HG03442 (cell line): Measurements from ENCODE around the gene SPRED3.
"Not testable (repeated sequence)": the region's sequence is repeated elsewhere in the genome, so short reads cannot be mapped to it uniquely, and the experiment has no call there.

ENCODE experiments used
- ATAC-seq: cut with Tn5 transposase; IDR thresholded peaks from one replicate; pipeline ENCODE4 v1.9.1; 2021; ENCODE audit warnings: mild to moderate bottlenecking, moderate library complexity; ENCODE audit not compliant: unreplicated experiment

Gene SPRED3, protein sequence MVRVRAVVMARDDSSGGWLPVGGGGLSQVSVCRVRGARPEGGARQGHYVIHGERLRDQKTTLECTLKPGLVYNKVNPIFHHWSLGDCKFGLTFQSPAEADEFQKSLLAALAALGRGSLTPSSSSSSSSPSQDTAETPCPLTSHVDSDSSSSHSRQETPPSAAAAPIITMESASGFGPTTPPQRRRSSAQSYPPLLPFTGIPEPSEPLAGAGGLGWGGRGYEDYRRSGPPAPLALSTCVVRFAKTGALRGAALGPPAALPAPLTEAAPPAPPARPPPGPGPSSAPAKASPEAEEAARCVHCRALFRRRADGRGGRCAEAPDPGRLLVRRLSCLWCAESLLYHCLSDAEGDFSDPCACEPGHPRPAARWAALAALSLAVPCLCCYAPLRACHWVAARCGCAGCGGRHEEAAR

DNA sequence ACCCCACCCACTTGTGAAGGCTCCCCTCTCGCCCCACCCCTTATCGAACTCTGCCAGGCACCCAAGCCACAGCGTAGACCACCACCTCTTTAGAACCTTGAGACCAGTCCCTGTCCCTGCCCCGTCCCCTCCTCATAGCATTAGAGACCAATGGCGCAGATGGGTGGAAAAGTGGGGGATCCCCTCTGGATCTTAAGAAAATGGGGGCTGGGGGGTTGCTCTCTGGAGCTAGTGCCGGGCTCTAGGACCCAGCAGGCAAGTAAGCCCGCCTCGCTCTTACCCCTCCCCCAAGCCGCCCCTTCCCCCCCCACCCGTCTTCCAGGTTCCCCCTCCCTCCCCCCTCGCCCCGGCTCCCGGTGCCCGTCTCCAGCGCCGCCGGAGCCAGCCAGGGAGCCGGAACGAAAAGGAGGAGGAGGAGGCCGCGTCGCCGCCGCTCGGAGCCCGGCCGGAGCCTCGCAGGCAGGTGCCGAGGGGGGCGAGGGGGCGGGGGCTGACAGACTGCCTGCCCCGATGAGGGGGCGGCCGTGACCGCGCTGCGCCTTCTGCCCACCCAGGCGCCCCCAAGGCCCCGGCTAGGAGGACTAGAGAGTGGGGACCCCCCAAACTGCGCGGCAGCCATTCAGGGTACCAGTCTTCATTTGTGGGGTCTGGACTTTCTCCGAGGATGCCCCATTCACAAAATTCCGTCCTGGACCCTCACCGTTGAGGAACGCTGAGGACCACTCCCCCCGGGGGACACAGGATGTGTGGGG lies at the start of gene SPRED3:
Gene SPRED3, plus strand, starts transcription at position 349 of the 752 bp plus-strand sequence. CDS start 1,606 bp downstream, outside the sequence.
- no peak for ATAC-seq

DNA sequence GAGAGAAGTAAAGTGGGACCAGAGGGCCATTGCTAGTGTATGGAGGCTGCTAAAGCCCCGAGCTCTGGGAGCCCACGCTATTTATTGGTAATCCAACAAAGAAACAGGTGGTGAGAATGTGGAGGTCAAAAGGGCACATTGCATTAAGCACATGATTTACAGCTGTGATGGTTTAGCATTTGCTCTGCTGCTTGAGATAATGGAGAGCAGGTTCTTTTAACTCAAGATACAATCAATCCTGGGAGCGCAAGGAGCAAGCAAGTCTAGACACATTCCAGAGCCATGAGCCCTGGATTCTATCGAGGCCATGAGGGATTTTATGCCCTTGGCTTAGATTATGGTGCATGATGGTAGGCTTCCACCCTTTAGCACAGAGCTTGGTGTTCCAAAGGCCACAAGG lies 49.5 kb upstream of the SPRED3 start:
- ATAC-seq, result not testable (repeated sequence)

DNA sequence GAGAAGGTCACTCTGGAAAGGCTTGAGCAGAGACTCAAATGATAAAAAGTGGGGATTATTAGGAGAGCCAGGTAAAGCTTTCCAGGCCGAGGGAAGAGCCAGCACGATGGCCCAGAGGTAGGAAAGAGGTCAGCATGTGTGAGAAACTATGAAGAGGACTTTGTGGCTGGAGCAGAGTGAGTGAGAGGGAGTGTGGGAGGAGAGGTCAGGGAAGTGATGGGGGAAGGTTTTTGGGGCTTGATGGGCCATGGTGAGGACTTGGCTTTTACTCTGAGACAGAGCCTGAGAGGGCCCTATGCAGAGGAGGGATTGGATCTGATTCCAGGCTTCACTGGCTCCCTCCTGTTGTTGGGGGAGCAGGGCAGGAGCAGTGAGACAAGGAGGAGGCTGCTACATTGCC lies 47.6 kb upstream of the SPRED3 start:
- no peak for ATAC-seq

DNA sequence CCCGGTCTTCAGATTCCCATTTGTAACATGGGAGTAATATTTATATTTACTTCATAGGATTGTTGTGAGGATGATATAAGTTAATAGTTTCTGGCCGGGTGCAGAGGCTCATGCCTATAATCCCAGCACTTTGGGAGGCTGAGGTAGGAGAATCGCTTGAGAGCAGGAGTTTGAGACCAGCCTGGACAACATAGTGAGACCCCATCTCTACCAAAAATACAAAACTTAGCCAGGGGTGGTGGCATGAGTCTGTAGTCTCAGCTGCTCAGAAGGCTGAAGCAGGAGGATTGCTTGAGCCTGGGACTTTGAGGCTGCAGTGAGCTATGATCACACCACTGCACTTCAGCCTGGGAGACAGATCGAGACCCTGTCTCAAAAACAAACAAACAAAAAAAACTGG lies 41.7 kb upstream of the SPRED3 start:
- no peak for ATAC-seq

DNA sequence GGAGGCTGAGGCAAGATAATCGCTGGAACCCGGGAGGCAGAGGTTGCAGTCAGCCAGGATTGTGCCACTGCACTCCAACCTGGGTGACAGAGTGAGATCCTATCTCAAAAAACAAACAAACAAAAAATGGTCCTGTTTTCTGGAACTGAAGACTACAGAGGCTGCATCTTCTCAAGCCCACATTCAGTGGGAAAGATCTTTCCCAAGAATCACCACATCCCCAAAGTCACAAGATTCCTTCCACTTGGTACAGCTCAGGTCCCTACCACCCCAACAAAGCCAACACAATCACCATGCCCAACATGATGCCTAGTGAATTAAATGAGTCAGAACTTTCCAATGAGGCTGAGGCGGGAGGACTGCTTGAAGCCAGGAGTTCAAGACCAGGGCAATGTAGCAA lies 37.6 kb upstream of the SPRED3 start:
- ATAC-seq, result no peak

DNA sequence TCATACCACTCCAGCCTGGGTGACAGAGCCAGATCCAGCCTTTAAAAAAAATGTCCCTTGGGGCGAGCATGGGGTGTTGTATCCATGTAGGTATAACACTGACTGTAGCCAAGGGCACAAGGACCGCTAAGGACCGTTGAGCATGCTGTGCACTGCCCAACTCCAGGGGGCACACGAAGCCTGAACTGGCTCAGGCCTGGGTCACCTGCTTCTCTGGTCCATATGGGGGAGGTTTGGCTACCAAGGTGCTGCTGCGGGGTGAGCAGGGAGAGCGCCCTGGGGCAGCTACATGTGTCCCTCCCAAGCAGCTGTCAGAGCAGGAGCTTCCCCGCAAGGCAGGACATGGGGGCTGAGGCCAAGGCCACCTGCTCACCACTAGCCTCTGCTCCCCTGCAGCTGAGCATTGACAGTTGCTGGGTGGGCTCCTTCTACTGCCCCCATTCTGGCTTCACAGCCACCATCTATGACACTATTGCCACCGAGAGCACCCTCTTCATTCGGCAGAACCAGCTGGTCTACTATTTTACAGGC lies 36.6 kb upstream of the SPRED3 start:
- no peak for ATAC-seq

DNA sequence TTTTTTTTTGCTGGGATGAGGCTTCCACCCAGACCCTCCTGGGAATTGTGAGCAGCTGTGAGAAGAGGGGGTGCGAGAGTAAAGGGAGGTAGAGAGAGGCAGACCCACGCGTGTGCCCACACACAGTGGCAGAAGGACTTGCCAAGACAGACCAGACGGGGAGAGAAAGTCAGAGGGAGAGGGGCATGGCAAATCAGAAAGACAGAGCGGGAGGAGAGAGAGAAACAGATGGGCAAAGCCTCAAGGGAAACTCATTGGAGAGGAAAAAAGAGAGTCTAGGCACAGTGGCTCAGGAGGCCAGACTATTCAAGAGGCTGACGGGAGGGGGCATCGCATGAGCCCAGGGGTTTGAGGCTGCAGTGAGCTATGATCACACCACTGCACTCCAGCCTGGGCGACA lies 35.9 kb upstream of the SPRED3 start:
- ATAC-seq, result no peak

DNA sequence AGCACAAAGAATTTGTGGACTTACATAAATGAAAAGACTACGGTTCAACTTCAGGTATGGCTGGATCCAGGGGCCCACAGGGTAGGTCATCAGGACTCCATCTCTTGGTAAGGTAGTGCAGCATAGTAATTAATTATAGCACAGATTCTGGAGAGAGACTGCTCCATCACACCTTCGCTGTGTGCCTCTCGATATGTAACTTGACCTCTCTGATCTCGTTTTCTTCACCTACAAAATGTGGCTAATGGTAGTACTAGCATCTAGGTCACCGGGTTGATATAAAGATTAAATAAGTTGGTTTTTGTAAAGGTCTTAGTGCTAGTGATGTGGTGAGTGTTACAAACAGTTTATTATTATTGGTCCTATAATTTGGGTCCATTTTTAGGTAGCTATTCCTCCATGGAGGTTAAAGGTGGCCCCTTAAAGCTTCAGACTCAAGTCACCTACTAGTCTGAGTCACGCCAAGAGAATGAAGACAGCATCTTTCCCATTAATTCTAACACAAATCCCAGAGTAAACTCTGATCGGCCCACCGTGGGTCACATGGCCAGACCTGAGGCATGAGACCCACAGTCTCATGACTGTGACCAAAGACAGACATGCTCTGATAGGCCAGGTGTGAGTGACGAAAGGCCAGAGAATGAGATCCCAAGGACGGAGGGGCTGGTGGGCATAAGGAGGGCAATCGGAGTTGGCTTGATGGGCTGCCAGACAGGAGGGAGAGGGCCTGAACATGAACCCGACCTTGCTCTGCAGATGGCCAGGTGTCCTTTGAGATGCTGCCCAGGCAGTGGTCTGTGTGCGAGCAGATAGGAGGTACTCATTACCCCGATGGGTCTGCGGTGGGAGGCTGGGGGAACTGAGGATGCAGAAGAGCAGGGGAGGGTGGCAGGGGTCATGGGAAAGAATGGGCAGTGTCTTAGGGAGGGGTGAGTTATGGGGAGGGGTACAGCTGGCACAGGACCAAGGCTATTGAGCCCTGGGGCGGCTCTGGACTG lies 32.5 kb upstream of the SPRED3 start:
- ATAC-seq, result no peak

DNA sequence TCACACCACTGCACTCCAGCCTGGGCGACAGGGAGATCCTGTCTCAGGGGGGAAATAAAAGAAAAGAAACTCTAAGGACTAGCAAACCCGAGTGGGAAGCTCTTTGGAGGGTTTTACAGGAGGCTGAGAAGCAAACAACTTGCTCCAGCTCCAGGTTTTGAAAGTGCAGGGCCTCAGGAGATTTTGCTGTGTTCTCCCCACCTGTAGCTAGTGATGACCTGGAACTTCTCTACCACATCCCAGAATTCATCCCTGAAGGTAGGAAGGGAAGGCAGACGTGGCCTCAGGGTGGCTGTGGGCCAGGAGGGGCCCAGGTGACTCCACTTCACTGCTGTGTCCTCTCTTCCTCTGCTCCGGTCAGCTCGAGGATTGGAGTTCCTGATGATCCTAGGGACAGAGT lies 30.4 kb upstream of the SPRED3 start:
- ATAC-seq, result no peak

DNA sequence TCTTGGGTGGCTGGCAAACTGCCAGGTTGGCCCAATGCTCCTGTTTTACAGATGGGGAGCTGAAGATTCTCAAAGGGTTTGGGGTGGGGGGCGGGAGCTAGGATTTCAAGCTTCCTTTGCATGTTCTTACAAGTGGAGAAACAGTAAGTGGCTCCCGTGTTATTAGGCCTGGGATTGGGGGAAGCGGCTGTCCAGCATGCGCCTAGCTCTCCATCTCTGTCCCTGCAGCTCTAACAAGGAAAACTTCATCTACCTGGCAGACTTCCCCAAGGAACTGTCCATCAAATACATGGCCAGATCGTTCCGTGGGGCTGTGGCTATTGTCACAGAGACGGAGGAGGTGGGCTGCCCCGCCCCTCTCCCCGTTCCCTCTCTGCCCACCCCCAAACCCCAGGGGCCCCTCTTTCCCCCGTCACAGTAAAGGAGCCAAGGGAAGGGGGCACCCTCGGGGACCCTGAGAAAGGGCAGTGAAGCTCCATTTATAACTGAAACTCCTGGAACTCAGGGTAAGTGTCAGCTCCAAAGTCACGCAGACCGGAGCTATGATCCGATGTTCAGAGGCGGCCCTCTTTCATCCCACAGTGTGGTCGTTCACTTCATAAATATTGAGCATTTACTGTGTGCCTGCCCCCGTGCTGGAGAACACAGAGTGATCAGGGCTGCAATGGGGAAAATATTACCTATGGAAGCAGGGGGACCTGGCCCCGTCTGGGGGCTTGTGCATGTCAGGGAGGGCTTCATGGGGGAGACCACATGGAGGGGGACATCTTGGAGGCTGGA lies 29.1 kb upstream of the SPRED3 start:
- no peak for ATAC-seq

DNA sequence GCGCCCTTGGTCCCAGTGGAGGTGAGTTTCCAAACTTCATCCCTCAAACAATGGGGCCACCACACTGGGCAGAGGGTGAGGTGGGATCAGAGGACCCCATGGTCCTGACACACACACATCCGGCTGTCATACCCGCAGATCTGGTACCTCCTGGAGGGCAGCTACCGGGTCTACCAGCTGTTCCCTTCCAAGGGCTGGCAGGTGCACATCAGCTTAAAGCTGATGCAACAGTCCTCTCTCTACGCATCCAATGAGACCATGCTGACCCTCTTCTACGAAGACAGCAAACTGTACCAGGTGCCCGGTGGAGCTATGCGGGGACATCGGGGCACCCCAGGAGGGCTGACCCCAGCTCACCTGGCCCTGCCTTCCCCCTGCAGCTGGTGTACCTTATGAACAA lies 28.1 kb upstream of the SPRED3 start:
- ATAC-seq, result no peak

DNA sequence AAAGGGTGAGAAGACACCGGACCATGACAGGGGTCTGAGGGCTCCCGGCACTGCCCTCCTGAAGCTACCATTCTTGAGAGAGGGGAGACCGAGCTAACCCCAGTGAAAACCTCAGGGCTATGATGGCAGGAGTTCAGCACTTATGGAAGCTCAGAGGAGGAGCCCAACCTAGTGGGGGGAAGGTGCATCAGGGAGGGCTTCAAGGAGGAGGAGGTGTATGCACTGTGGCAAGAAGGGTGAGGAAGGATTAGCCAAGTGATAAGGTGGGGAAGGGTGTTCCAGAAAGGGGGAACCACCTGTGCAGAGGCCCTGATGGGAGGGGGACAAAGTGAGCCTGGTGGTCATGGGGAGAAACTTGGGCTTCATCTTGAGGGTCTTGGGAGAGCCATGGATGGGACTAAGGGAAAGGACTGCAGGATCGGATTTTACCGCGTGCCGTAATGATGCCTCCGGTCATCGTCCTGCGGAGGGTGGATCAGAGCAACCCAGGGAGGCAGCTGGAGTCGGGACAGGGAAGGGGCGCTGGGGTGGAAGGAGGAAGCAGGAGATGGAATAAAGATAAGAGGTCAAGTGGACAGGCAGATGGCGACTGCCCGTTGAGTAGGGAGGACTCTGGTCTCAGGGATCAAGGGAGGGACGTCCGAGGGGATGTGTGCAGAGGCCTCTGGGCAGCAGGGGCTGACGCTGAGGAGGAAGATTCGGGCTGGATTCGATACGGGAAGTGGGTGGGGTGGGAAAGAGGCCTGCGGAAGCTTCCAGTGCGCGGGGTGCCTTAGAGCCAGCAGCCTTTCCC lies 27.5 kb upstream of the SPRED3 start:
- no peak for ATAC-seq

DNA sequence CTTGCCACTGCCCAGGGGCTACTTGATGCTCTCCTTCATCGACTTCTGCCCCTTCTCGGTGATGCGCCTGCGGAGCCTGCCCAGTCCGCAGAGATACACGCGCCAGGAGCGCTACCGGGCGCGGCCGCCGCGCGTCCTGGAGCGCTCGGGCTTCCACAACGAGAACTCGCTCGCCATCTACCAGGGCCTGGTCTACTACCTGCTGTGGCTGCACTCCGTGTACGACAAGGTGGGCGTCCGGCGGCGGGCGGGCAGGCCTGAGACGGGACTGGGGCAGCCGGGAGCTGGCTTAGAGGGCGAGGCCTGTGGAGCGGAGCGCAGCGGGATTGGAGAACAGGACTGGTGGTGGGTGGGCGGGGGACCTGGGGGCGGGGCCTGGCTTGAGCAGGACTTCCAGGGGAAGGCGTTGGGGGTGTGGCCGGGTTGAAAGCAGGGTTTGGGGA lies 26.8 kb upstream of the SPRED3 start:
- no peak for ATAC-seq

DNA sequence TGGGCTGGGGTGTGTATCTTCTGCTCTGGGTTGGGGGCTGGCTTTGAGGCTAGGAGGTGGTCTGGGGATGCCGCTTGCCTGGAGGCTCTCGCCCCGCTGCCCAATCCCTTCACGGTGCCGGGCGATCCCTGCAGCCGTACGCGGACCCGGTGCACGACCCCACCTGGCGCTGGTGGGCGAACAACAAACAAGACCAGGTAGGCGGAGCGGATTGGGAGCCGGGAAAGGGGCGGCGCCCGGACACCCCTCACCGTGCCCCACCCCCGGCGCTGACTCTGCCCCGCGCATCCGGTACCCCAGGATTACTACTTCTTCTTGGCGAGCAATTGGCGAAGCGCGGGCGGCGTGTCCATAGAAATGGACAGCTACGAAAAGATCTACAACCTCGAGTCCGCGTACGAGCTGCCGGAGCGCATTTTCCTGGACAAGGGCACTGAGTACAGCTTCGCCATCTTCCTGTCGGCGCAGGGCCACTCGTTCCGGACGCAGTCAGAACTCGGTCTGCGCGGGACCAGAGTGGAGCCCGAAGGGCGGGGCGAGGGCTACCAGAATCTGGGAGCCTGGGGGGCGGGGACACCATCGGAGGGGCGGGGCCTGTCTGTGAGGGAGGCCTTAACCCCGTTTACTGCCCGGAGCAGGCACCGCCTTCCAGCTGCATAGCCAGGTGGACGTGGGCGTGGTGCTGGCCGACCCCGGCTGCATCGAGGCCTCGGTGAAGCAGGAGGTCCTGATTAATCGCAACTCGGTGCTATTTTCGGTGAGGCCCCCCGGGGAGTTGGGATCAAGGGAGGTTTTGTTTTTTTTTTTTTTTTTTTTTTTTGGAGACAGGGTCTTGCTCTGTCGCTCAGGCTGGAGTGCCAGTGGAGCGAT lies 26.2 kb upstream of the SPRED3 start:
- no peak for ATAC-seq

DNA sequence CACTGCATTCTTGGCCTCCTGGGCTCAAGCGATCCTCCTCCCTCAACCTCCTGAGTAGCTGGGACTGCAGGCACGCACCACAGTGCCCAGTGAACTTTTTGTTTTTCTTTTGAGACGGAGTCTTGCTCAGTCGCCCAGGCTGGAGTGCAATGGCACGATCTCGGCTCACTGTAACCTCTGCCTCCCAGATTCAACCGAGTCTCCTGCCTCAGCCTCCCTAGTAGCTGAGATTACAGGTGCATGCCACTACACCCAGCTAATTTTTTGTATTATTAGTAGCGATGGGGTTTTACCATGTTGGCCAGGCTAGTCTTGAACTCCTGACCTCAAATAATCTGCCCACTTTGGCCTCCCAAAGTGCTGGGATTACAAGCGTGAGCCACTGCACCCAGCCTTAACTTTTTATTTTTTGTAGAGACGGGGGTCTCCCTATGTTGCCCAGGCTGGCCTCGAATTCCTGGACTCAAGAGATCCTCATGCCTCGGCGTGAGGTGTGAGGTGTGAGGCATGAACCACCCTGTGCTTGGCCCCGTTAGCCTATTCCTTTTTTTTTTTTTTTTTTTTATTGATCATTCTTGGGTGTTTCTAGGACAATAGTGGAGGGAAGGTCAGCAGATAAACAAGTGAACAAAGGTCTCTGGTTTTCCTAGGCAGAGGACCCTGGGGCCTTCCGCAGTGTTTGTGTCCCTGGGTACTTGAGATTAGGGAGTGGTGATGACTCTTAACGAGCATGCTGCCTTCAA lies 25.4 kb upstream of the SPRED3 start:
- ATAC-seq, result not testable (repeated sequence)

DNA sequence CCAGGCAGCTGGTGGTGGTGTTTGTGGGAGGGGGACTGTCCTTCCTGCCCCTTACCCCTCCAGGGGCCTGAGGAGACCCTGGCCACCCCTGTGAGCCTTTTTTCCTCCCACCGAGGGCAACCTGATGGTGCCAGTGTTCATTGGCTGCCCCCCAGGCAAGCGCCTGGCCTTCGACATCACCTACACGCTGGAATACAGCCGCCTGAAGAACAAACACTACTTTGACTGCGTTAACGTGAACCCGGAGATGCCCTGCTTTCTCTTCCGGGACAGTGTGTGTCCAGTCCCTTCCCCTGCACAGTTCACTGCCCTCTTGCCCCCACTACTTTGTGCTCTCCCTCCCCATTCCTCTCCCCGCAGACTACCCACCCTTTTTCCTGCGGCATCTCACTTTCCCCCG lies 21.5 kb upstream of the SPRED3 start:
- no peak for ATAC-seq

DNA sequence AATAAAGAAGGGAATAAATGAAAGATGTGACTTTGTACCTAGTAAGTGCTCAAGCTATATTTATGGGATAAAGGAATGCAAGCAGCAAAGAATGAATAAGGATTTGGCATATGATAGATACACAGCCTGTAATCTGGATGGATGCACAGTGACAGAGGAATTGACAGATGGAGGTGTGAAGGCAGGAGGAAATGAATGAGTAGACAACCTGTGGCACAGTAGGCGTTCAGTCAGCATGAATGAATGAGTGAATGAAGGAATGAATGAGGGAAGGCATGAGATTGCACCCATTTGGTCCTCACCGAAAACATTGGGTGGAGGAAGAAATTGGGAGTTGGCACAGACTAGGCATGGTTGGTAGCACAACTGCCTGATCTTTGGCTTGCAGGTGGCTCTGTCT lies 18.9 kb upstream of the SPRED3 start:
- ATAC-seq, result no peak

DNA sequence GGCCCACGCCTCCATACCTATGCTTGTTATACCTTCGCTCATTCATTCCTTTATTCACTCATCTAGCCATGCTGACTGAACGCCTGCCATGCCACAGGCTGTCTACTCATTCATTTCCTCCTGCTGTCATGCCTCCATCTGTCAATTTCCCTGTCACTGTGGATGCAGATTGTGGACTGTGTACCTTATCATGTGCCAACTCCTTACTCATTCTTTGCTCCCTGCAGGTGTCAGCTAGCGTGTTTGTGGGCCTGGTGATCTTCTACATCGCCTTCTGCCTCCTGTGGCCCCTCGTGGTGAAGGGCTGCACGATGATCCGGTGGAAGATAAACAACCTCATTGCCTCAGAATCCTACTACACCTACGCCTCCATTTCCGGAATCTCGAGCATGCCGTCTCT lies 18.2 kb upstream of the SPRED3 start:
- no peak for ATAC-seq
